NOMO-1 treated with DMSO at 0.1 percent for 48 hours (cell line): ENCODE data around the gene SART1.

Source experiments
- DNase-seq: peaks from one replicate; lab custom pipeline; 2025; ENCODE audit not compliant: unreplicated experiment; lab: John Stamatoyannopoulos, UW

Gene SART1, protein sequence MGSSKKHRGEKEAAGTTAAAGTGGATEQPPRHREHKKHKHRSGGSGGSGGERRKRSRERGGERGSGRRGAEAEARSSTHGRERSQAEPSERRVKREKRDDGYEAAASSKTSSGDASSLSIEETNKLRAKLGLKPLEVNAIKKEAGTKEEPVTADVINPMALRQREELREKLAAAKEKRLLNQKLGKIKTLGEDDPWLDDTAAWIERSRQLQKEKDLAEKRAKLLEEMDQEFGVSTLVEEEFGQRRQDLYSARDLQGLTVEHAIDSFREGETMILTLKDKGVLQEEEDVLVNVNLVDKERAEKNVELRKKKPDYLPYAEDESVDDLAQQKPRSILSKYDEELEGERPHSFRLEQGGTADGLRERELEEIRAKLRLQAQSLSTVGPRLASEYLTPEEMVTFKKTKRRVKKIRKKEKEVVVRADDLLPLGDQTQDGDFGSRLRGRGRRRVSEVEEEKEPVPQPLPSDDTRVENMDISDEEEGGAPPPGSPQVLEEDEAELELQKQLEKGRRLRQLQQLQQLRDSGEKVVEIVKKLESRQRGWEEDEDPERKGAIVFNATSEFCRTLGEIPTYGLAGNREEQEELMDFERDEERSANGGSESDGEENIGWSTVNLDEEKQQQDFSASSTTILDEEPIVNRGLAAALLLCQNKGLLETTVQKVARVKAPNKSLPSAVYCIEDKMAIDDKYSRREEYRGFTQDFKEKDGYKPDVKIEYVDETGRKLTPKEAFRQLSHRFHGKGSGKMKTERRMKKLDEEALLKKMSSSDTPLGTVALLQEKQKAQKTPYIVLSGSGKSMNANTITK

DNA sequence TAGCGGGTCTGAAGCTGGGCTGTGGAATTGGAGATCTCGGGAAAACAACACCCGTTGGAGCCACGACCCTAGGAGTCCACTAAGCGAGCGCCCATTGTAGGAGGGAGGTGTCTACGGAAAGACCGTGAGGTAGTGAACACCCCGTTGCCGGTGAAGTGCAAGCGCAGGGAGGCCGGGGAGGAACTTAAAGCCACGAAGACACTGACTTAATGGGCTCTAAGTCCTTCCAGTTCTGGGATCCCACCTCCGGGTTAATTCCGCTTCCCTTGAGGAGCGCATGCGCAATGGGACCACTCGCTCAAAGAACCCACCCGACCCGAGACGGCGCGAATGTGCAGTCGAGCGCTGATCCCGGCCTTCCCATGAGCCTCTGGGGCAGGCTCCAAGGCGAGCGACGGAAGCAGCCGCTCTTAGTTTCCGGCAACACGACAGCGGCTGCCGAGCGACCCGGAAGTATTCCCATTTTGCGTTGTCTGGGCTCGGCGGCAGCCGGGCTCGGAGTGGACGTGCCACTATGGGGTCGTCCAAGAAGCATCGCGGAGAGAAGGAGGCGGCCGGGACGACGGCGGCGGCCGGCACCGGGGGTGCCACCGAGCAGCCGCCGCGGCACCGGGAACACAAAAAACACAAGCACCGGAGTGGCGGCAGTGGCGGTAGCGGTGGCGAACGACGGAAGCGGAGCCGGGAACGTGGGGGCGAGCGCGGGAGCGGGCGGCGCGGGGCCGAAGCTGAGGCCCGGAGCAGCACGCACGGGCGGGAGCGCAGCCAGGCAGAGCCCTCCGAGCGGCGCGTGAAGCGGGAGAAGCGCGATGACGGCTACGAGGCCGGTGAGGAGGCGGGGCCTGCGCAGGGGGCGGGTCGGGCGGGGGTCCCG is at the start of gene SART1:
TSS of gene SART1 (plus strand) at position 468 of the 874 bp plus-strand sequence. CDS start at position 515, 47 bp downstream.
- peak; percentile 97 for DNase-seq

DNA sequence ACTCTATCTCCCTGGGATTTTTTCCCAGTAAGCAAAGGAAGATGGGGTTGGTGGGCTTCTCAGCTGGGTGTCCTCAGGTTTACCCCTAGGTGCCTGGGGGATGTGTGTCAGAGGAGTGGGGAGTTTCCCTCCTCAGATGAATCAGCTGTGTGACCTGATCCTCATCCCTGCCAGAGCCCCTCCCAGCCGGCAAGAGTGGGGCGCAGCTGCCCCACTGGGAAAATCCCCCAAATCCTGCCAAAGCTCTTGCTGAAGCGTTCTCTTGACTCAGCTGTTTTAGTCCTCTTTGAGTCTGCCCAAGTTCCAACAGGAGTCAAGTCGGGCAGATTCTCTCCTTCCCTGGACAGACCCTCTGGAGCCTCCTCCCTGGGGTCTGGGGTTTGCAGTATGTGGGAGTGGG is 48.7 kb upstream of the SART1 start:
- no peak for DNase-seq

GRCh38 chr11:65915101-65915820 is 46.3 kb upstream of the SART1 start:
- DNase-seq = no peak

GRCh38 chr11:65915821-65916251 is 45.7 kb upstream of the SART1 start:
- no peak for DNase-seq

DNA sequence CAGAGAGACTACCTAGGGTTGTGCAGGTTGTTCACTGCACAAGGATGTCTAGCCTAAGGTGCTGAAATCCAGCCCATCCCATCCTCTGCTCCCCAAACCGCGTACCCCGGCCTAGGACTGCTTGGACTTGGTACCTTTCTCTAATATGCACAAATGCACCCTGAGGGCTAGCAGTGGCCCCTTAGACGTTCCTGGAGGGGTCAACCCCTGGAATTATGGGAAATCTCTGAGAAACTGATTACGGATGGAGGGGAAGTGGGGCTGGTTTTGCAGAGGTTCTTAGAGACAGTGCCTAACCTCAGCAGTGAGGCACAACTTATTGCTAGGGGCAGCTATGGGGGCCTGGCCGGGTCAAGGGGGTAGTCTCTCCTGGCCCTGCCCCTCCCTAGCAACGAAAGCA is 45.1 kb upstream of the SART1 start:
- no peak for DNase-seq

DNA sequence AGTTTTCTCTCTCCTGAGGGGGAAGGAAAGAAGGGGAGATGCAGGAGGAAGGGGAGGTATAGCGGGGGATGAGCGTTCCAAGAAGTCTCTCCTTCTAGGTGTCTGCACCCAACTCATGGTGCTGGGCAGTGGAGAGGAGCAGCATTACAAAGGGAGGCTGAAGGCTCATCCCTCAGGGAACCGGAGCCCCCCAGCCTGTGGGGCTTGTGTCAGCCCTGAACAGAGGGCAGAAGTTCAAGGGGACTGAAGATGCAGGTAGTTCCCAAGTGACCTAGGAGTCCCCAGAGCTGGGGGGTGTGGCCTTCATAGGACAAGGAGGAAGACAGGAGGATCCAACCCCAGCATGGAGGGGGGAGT is 44.5 kb upstream of the SART1 start:
- DNase-seq = no peak

DNA sequence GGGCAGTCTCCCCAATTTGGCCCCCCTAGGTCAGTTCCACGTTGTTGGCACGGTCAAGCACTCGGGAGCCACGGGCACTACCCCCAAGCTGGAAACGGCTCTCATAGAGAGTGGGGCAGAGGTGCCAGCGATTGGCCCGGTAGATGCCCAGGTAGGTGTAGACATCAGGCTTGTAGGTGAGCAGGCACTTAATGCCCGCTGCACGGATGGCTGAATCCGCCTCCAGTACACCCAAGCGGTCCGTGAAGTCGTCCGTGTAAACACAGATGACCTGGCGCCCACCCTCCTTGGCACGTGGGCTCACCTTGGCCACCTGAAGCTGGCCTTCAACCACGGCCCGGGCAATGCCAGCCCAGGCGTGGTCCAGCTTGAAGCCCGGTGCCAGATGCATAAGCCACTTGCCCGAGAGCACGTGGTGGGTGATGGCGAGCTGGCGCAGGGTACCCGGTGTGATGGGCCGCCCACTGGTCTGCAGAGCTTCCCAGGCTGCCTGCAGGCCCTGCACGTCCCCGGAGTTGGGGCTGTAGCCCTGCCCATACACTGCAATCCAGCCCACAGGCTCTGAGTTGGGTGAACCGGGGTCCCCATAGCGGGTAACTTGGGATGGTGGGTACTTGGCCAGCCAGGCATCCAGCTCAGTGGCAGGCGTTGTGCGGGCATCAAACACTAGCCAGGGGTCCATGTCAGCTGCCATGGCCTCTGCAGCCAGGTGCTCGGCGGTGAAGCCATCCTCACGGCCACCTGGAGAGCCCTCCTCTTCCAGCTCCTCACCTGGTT is 43.9 kb upstream of the SART1 start:
- no peak for DNase-seq

DNA sequence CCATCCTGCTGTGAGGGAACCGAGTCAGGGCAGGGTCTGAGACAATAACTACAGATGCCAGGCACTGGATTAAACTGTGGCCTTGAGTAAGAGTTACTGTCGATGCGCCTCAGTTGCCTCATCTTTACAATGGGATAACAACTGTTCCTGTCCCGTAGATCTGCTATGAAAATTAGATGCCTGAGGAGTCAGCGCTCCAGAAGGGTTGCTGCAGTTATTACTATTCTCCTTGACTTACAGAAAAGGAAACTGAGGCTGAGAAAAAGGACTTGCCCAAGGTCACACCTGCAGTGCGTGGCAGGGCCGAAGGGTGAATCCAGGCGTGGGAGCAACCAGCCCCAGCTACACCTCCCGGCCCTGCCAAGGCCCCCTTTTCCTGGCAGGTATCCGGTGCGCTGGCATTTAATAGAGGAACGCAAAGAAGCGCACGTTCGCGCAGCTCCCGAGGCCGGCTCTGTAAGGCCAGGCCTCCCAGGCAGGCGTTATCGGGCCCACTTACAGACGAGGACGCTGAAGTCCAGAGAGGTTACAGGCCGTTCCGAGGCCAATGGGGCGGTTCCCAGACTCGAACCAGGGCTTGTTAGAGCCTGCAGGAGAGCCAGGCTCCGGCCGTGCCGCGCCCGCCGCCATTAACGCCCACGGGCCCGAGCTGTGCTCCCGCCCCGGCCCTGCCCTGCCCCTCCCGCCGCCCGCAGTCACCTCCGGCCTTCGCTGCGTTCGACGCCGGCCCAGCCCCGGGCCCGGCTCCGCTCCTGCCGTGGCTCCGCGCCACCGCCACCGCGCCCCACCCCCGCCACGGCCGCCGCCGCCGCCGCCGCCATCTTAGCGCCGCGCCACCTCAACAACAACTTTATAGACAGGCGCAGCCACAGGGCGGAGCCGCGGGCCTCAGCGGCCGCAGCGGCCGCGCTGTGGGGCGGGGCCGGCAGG is 43.1 kb upstream of the SART1 start, which contains the start of gene C11orf68:
TSS of gene C11orf68 (minus strand) at position 852 of the 930 bp plus-strand sequence. CDS start at position 821, 31 bp downstream.
- DNase-seq = peak; percentile 20

DNA sequence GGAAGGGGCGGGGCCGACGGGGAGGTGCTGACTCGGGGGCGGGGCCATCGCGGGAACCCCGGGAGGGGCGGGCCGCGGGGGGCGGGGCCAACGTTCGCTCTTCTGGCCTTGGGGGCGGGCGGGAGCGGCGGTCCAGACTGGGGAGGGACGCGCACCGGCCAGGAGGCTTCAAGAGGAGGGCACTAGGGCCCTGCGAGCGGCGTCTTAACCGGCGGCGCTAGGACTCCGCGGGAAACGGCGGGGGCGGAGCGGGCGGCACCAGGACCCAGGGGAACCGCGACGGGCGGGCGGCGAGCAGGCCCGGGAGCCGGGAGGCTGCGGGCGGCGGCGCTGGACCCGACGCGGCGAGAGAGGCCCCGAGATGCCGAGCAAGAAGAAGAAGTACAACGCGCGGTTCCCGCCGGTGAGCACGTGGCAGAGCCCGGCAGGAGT is 42.4 kb upstream of the SART1 start, which contains the start of gene DRAP1:
TSS of gene DRAP1 (plus strand) at position 286 of the 432 bp plus-strand sequence. CDS start at position 362, 76 bp downstream.
- DNase-seq = peak; percentile 99

DNA sequence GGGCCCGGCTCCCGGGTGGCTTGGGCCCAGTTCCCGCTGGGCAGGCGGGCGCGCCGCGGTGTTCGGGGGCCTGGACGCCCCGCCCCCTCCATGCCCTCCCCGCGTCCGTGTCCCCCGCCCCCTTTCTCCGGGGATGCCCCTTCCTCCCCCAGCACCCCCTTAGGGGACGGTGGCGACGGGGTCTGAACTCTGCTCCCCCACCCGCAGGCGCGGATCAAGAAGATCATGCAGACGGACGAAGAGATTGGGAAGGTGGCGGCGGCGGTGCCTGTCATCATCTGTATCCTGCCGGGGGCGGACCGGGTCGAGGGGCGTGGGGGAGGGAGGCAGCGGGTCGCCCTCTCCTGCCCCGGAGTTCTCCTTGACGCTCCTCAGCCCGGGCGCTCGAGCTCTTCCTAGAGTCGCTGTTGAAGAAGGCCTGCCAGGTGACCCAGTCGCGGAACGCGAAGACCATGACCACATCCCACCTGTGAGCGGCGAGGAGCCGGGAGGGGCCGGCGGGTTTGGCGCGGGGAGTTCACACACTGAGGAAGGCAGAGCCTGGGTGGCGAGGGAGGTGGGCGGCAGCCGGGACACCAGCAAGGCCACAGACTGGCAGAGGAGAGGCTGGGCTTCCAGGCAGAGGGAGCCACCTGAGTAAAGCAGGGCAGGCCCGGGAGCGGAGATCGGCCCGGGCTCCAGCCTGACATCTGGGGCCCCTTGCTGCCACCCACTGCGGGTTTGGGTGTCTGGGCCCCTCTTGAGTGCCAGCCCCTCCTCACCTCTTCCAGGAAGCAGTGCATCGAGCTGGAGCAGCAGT is 41.8 kb upstream of the SART1 start:
- DNase-seq = no peak

DNA sequence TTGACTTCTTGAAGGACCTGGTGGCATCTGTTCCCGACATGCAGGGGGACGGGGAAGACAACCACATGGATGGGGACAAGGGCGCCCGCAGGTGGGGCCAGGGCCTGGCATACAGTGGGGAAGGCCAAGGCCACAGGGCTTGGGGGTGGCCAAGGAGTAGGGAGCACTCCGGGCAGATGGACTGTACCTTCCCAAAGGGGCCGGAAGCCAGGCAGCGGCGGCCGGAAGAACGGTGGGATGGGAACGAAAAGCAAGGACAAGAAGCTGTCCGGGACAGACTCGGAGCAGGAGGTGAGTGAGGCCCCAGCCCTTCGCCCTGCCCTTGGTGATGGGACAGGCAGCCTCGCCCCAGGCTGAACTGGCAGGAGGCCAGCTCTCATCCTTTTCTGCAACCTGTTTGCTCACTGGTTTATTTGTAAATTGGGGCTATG is 41.1 kb upstream of the SART1 start:
- DNase-seq = no peak

- no peak for DNase-seq
These were observed 40.4 kb upstream of the SART1 start for GRCh38 chr11:65921033-65921555.

GRCh38 chr11:65921876-65922275 is 39.7 kb upstream of the SART1 start:
- DNase-seq = no peak

GRCh38 chr11:65922565-65922964 is 39.0 kb upstream of the SART1 start:
- no peak for DNase-seq

DNA sequence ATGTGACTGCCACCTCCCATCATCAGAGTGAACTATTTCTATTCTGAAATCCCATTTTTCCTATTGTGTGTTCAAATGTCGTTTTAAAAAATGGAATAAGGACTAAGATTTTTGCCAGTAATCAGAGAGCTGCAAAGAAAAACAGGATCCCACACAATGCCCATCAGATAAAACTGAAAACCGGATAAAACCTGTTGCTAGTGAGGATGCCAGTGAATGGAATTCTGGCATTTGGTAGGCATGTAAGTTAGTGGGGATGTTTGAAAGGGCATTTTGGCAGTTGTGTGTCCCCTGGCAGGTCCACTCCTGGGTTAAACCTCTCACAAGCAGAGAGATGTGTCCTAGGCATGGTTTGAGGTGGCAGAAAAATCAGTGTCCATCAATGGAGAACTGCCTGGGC is 36.1 kb upstream of the SART1 start:
- DNase-seq = no peak

- peak; percentile 86 for DNase-seq
These were observed 33.6 kb upstream of the SART1 start for GRCh38 chr11:65927904-65928397.

- no peak for DNase-seq
These were observed 32.9 kb upstream of the SART1 start for GRCh38 chr11:65928667-65929066.
